HL-60/S4 treated with retinoic acid at 250 ng/mL for 4 days and 3 days (cell line): ENCODE data around the gene CWC22.
"Not testable (repeated sequence)": the region's sequence is repeated elsewhere in the genome, so short reads cannot be mapped to it uniquely, and the experiment has no call there.

Source experiments
- in situ Hi-C: fragments of 300-500 bp; cut with MboI; formaldehyde crosslinking; loops from 2 replicates; pipeline ENCODE4 v1.7.0; 2022; ENCODE audit warnings: low sequenced_read_pairs

Gene CWC22

GRCh38 chr2:179952658-179953057 is 54.4 kb downstream of the CWC22 start:
- in situ Hi-C loops: no loop called here

- in situ Hi-C loops: no loop called here
These were observed 55.4 kb downstream of the CWC22 start for GRCh38 chr2:179951680-179952079.

GRCh38 chr2:179950391-179950790 is 56.7 kb downstream of the CWC22 start:
- in situ Hi-C loops: no loop called here

- in situ Hi-C loops: no loop called here
These were observed 57.7 kb downstream of the CWC22 start for GRCh38 chr2:179949438-179949837.

GRCh38 chr2:179948058-179948457 is 59.0 kb downstream of the CWC22 start:
- in situ Hi-C loops: no loop called here

GRCh38 chr2:179946810-179947615 is 60.1 kb downstream of the CWC22 start:
- in situ Hi-C loops: no loop called here

GRCh38 chr2:179946346-179946745 is 60.8 kb downstream of the CWC22 start:
- in situ Hi-C loops: no loop called here

GRCh38 chr2:179939259-179939658 is 67.8 kb downstream of the CWC22 start:
- in situ Hi-C loops: no loop called here

GRCh38 chr2:179938026-179938425 is 69.1 kb downstream of the CWC22 start:
- in situ Hi-C loops: no loop called here

- in situ Hi-C loops: no loop called here
These were observed 70.4 kb downstream of the CWC22 start for GRCh38 chr2:179936654-179937053.

GRCh38 chr2:179936141-179936540 is 71.0 kb downstream of the CWC22 start:
- in situ Hi-C loops: no loop called here

GRCh38 chr2:179932786-179933185 is 74.3 kb downstream of the CWC22 start:
- in situ Hi-C loops: no loop called here

- in situ Hi-C loops: no loop called here
These were observed 75.6 kb downstream of the CWC22 start for GRCh38 chr2:179931502-179931901.

GRCh38 chr2:179929997-179930396 is 77.1 kb downstream of the CWC22 start:
- in situ Hi-C loops: not testable (repeated sequence)

- in situ Hi-C loops: no loop called here
These were observed 80.1 kb downstream of the CWC22 start for GRCh38 chr2:179927041-179927440.

- in situ Hi-C loops: no loop called here
These were observed 81.4 kb downstream of the CWC22 start for GRCh38 chr2:179925713-179926112.

- in situ Hi-C loops: no loop called here
These were observed 89.8 kb downstream of the CWC22 start for GRCh38 chr2:179917272-179917671.

- in situ Hi-C loops: no loop called here
These were observed 91.6 kb downstream of the CWC22 start for GRCh38 chr2:179915395-179915992.

GRCh38 chr2:179913809-179914208 is 93.3 kb downstream of the CWC22 start:
- in situ Hi-C loops: no loop called here

GRCh38 chr2:179911569-179911968 is 95.5 kb downstream of the CWC22 start:
- in situ Hi-C loops: no loop called here

- in situ Hi-C loops: no loop called here
These were observed 96.4 kb downstream of the CWC22 start for GRCh38 chr2:179910735-179911113.
